ENCODE data around the gene METTL6.
A peak's percentile ranks its signal among the peaks of the same experiment; 100 is the strongest.
"Not testable (repeated sequence)": the region's sequence is repeated elsewhere in the genome, so short reads cannot be mapped to it uniquely, and the experiment has no call there.

The METTL6 gene

GRCh38 chr3:15403495-15403894, 23.8 kb downstream of the METTL6 start:
- DNase-seq, result peak in 1 of 4 experiments; percentile 26

GRCh38 chr3:15401936-15402335, 25.4 kb downstream of the METTL6 start:
- DNase-seq, result no peak

GRCh38 chr3:15399970-15400369, 27.4 kb downstream of the METTL6 start:
- DNase-seq, result no peak

- DNase-seq, result peak in 1 of 4 experiments; percentile 51
These were observed 28.6 kb downstream of the METTL6 start for GRCh38 chr3:15398731-15399133.

- DNase-seq, result not testable (repeated sequence)
These were observed 34.1 kb downstream of the METTL6 start for GRCh38 chr3:15393252-15393651.

GRCh38 chr3:15391007-15391406, 36.3 kb downstream of the METTL6 start:
- DNase-seq, result peak in 1 of 4 experiments; percentile 20

- no peak for DNase-seq
These were observed 36.9 kb downstream of the METTL6 start for GRCh38 chr3:15390460-15390859.

GRCh38 chr3:15388335-15388734, 39.0 kb downstream of the METTL6 start:
- DNase-seq, result not testable (repeated sequence)

- peak in 2 of 4 experiments; percentile 22 to 26 for DNase-seq
These were observed 39.6 kb downstream of the METTL6 start for GRCh38 chr3:15387735-15388134.

- DNase-seq, result no peak
These were observed 40.2 kb downstream of the METTL6 start for GRCh38 chr3:15387171-15387581.

GRCh38 chr3:15386654-15386955, 40.7 kb downstream of the METTL6 start:
- peak in 3 of 4 experiments; percentile 36 to 63 (median 46) for DNase-seq

- DNase-seq, result peak in 3 of 4 experiments; percentile 30 to 57 (median 43)
These were observed 41.3 kb downstream of the METTL6 start for GRCh38 chr3:15385901-15386653.

- DNase-seq, result not testable (repeated sequence)
These were observed 42.1 kb downstream of the METTL6 start for GRCh38 chr3:15385238-15385695.

- peak in 3 of 4 experiments; percentile 17 to 62 (median 37) for DNase-seq
These were observed 42.7 kb downstream of the METTL6 start for GRCh38 chr3:15384510-15385237.

- peak in 3 of 4 experiments; percentile 33 to 37 (median 35) for DNase-seq
These were observed 44.9 kb downstream of the METTL6 start for GRCh38 chr3:15382405-15382923.

GRCh38 chr3:15380980-15381890, 46.1 kb downstream of the METTL6 start:
- peak; percentile 17 to 42 (median 34) for DNase-seq

- DNase-seq, result peak; percentile 96 to 98 (median 98)
These were observed 49.2 kb downstream of the METTL6 start for GRCh38 chr3:15377961-15378791.

- no peak for DNase-seq
These were observed 51.8 kb downstream of the METTL6 start for GRCh38 chr3:15375461-15376000.

GRCh38 chr3:15372918-15373317, 54.4 kb downstream of the METTL6 start:
- no peak for DNase-seq

- peak in 1 of 4 experiments; percentile 29 for DNase-seq
These were observed 58.7 kb downstream of the METTL6 start for GRCh38 chr3:15368561-15369135.

- no peak for DNase-seq
These were observed 60.3 kb downstream of the METTL6 start for GRCh38 chr3:15367059-15367458.

Data from suppressor macrophage (primary cell).